ENCODE results near the gene FBXO42.
"Not testable (repeated sequence)": the region's sequence is repeated elsewhere in the genome, so short reads cannot be mapped to it uniquely, and the experiment has no call there.

The FBXO42 gene

GRCh38 chr1:16258591-16259135, 93.6 kb downstream of the FBXO42 start:
- no peak for TF ChIP-seq CTCF (conservative IDR thresholded peaks at IDR 0.05; ENCODE audit: low read depth, low read length)
- no peak overlapping the region for H3K4me3 ChIP-seq (ENCODE audit: low read depth, low read length)
- no peak for DNase-seq (ENCODE audit: low read depth)

- DNase-seq (ENCODE audit: low read depth), result no peak
- no peak overlapping the region for H3K4me3 ChIP-seq (ENCODE audit: low read depth, low read length)
- TF ChIP-seq CTCF (conservative IDR thresholded peaks at IDR 0.05; ENCODE audit: low read depth, low read length), result no peak
Measured at GRCh38 chr1:16257968-16258367, 94.3 kb downstream of the FBXO42 start.

GRCh38 chr1:16257556-16257955, 94.7 kb downstream of the FBXO42 start:
- not testable (repeated sequence) for H3K4me3 ChIP-seq (ENCODE audit: low read depth, low read length); DNase-seq (ENCODE audit: low read depth)

GRCh38 chr1:16256478-16256877, 95.8 kb downstream of the FBXO42 start:
- no peak for DNase-seq (ENCODE audit: low read depth)
- no peak for TF ChIP-seq CTCF (conservative IDR thresholded peaks at IDR 0.05; ENCODE audit: low read depth, low read length)
- H3K4me3 ChIP-seq (ENCODE audit: low read depth, low read length), result no peak overlapping the region

GRCh38 chr1:16254263-16254928, 97.9 kb downstream of the FBXO42 start:
- no peak for DNase-seq (ENCODE audit: low read depth)
- TF ChIP-seq CTCF (conservative IDR thresholded peaks at IDR 0.05; ENCODE audit: low read depth, low read length), result no peak
- no peak overlapping the region for H3K4me3 ChIP-seq (ENCODE audit: low read depth, low read length)

GRCh38 chr1:16253332-16253922, 98.9 kb downstream of the FBXO42 start:
- no peak overlapping the region for H3K4me3 ChIP-seq (ENCODE audit: low read depth, low read length)
- DNase-seq (ENCODE audit: low read depth), result no peak
- no peak for TF ChIP-seq CTCF (conservative IDR thresholded peaks at IDR 0.05; ENCODE audit: low read depth, low read length)

- H3K4me3 ChIP-seq (ENCODE audit: low read depth, low read length), result no peak overlapping the region
- no peak for TF ChIP-seq CTCF (conservative IDR thresholded peaks at IDR 0.05; ENCODE audit: low read depth, low read length)
- DNase-seq (ENCODE audit: low read depth), result no peak
Measured at GRCh38 chr1:16252912-16253311, 99.4 kb downstream of the FBXO42 start.
